Endodermal cell (in vitro differentiated cells): ENCODE results near the gene EXOC6. TPM values are rescaled to one million over a fixed set of nuclear protein-coding genes. Genes with fewer than 3 reads are reported as not detected.
A peak's percentile ranks its signal among the peaks of the same experiment; 100 is the strongest.

Experiments used
- DNase-seq: peaks from one replicate; pipeline ENCODE4 v3.0.0-alpha.2; 2017
- H3K27ac ChIP-seq: 2 replicates; pipeline ENCODE4 v1.5.1; 2013; ENCODE audit warnings: mild to moderate bottlenecking, low read depth, low read length, moderate library complexity
- H3K27me3 ChIP-seq: 2 replicates; pipeline ENCODE4 v1.6.1; 2013; ENCODE audit warnings: mild to moderate bottlenecking, low read length, moderate library complexity; ENCODE audit not compliant: insufficient read depth, control insufficient read depth, poor library complexity, severe bottlenecking
- H3K36me3 ChIP-seq: 2 replicates; pipeline ENCODE4 v1.7.0; 2013; ENCODE audit warnings: mild to moderate bottlenecking, low read length, moderate library complexity; ENCODE audit not compliant: control insufficient read depth, insufficient read depth
- H3K4me1 ChIP-seq: one replicate; pipeline ENCODE4 v1.7.0; 2013; ENCODE audit warnings: low read length; ENCODE audit not compliant: control insufficient read depth, insufficient read depth
- H3K4me3 ChIP-seq: 2 replicates; pipeline ENCODE4 v1.5.1; 2013; ENCODE audit warnings: mild to moderate bottlenecking, low read length, moderate library complexity
- H3K9ac ChIP-seq: 2 replicates; pipeline ENCODE4 v1.6.1; 2013; ENCODE audit warnings: mild to moderate bottlenecking, low read length, moderate library complexity; ENCODE audit not compliant: poor library complexity, severe bottlenecking; ENCODE audit errors: extremely low read depth
- H3K9me3 ChIP-seq: 2 replicates; pipeline ENCODE4 v1.6.1; 2013; ENCODE audit warnings: mild to moderate bottlenecking, low read length, moderate library complexity; ENCODE audit not compliant: control insufficient read depth
- H3K27ac Mint-ChIP-seq: 2 replicates; pipeline ENCODE4 v1.8.0; 2020; ENCODE audit warnings: mixed read lengths
- H3K27me3 Mint-ChIP-seq: 2 replicates; pipeline ENCODE4 v1.8.0; 2021; ENCODE audit warnings: mild to moderate bottlenecking, mixed read lengths; ENCODE audit not compliant: insufficient read depth
- H3K36me3 Mint-ChIP-seq: 2 replicates; pipeline ENCODE4 v1.8.0; 2020; ENCODE audit warnings: low read depth, mixed read lengths
- H3K4me1 Mint-ChIP-seq: 2 replicates; pipeline ENCODE4 v1.8.0; 2020; ENCODE audit warnings: mixed read lengths
- H3K4me3 Mint-ChIP-seq: 2 replicates; pipeline ENCODE4 v1.8.0; 2020; ENCODE audit warnings: mild to moderate bottlenecking, moderate library complexity, mixed read lengths
- H3K9me3 Mint-ChIP-seq: 2 replicates; pipeline ENCODE4 v1.8.0; 2020; ENCODE audit warnings: mild to moderate bottlenecking, mixed read lengths
- WGBS, 2 experiments: methylation state at CpG; one replicate each; pipeline versions ENCODE4 v1.1.5 to v1.1.7; 2013; ENCODE audit warnings: missing lambda C conversion rate in 2 of 2, mixed read lengths in 1 of 2; ENCODE audit not compliant: insufficient coverage in 1 of 2, insufficient read length in 1 of 2; 5-methylcytosine and 5-hydroxymethylcytosine counted together
- total RNA-seq, 2 donors: library from RNA; stranded (reverse); fragmentation: NEBNext Ultra II Directional in 1 of 2; extraction: Animal tissue kit (Norgen Biotek cat#: 25700) in 1 of 2; gene quantifications; 2 replicates in 1 of 2; 3 replicates in 1 of 2; pipeline ENCODE4 v1.2.1, GENCODE V29; 2021
- TF ChIP-seq, protein P1 (sequence below): fragments of 200-600 bp; sonication (generic); conservative IDR thresholded peaks from 2 replicates; pipeline ENCODE4 v1.5.0; 2021; ENCODE audit warnings: antibody characterized with exemption, mild to moderate bottlenecking

The EXOC6 gene
- total RNA-seq, 2 donors from 2014 or later = 12.1 to 21.3 TPM

DNA sequence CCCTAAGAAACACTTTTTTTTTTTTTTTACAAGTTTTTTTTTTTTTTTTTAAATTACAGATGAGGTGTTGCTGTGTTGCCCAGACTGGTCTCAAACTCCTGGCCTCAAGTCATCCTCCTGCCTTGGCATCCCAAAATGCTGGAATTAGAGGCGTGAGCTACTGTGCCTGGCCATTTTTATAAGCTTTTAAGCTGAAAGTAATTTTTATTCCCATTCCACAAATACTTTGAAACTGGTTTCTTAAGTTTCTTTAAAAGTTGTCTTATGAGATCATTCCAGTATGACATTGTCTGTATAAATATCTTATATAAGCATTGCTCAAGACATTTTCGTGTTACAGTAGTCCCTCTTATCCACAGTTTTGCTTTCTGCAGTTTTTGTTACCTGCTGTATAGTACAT lies 150.9 kb downstream of the EXOC6 start:
- Mint-ChIP-seq H3K27me3 (no peaks in the 10 kb centered on the region), H3K4me1 (no peaks in the 10 kb centered on the region), H3K4me3 (no peak overlapping the region), H3K27ac (no peak overlapping the region), H3K36me3 (no peaks in the 10 kb centered on the region), H3K9me3 (no peaks in the 10 kb centered on the region)
- H3K9ac ChIP-seq = no peak overlapping the region
- no peak overlapping the region for H3K27ac ChIP-seq
- no peak overlapping the region for H3K4me3 ChIP-seq
- no peaks in the 10 kb centered on the region for H3K9me3 ChIP-seq
- WGBS, 2 experiments = 88 to 90% methylated on average over 1 of the region's 2 CpGs
- TF ChIP-seq, protein P1, sequence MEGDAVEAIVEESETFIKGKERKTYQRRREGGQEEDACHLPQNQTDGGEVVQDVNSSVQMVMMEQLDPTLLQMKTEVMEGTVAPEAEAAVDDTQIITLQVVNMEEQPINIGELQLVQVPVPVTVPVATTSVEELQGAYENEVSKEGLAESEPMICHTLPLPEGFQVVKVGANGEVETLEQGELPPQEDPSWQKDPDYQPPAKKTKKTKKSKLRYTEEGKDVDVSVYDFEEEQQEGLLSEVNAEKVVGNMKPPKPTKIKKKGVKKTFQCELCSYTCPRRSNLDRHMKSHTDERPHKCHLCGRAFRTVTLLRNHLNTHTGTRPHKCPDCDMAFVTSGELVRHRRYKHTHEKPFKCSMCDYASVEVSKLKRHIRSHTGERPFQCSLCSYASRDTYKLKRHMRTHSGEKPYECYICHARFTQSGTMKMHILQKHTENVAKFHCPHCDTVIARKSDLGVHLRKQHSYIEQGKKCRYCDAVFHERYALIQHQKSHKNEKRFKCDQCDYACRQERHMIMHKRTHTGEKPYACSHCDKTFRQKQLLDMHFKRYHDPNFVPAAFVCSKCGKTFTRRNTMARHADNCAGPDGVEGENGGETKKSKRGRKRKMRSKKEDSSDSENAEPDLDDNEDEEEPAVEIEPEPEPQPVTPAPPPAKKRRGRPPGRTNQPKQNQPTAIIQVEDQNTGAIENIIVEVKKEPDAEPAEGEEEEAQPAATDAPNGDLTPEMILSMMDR = no peak
- DNase-seq = no peak
- no peaks in the 10 kb centered on the region for H3K4me1 ChIP-seq
- no peaks in the 10 kb centered on the region for H3K27me3 ChIP-seq
- H3K36me3 ChIP-seq = no peaks in the 10 kb centered on the region

DNA sequence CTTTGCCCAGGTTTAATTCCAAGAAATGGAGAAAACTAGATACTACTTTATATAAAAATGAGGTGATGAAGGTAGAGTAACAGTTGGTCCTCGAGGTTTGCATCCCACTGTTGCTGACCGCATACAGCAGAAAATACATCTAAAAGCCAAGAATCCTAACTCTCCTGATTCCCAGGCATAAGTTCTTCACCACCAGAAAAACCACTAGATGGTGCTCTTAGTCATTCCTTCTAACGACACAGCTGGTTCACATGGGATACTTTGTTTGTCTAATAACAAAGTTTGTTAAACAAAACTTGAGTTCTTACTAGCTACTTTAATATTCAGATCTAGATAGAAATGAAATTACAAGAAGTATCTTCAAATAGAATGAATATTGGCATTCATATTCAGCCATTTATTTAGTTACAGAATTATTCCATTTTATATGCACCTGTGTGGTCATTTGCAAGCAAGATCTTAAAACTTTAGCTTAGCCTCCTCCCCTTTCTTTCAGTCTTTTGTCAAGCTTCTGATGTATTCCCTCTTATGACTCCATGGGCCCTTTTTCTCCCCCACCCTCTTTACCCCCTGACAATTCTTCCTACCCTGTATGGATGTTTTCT lies 158.2 kb downstream of the EXOC6 start:
- no peaks in the 10 kb centered on the region for H3K27me3 Mint-ChIP-seq
- DNase-seq = no peak
- 26 to 67% methylated on average over 1 to 3 of the region's 3 CpGs for WGBS, 2 experiments
- no peaks in the 10 kb centered on the region for H3K4me1 Mint-ChIP-seq
- TF ChIP-seq, protein P1 = peak; percentile 84
- no peaks in the 10 kb centered on the region for H3K4me1 ChIP-seq
- H3K27me3 ChIP-seq = no peaks in the 10 kb centered on the region
- H3K4me3 ChIP-seq = no peak overlapping the region
- H3K36me3 Mint-ChIP-seq = no peaks in the 10 kb centered on the region
- no peak overlapping the region for H3K9ac ChIP-seq
- H3K27ac ChIP-seq = no peak overlapping the region
- H3K9me3 Mint-ChIP-seq = no peaks in the 10 kb centered on the region
- H3K27ac Mint-ChIP-seq = no peak overlapping the region
- H3K36me3 ChIP-seq = no peaks in the 10 kb centered on the region
- H3K9me3 ChIP-seq = no peaks in the 10 kb centered on the region
- no peak overlapping the region for H3K4me3 Mint-ChIP-seq

DNA sequence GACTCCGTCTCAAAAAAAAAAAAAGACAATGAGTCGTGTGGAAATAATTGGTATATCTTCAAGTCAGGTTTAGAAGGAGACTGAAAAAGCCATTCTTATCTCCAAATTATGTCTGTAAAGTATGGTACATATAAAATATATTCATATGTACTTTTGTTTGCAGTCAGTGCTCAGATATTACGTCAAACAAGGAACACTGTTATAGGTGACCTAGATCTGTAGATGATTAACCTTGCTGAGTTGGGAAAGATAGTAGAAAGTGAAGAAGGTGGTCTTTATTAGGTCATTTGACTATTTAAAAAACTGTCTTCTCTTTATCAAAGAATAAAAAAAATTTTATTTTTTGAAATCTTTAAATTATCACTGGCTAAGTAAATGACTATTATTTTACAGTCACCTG lies 167.4 kb downstream of the EXOC6 start:
- TF ChIP-seq, protein P1 = no peak
- no peaks in the 10 kb centered on the region for H3K27me3 Mint-ChIP-seq
- H3K4me1 Mint-ChIP-seq = no peaks in the 10 kb centered on the region
- Histone ChIP-seq H3K9me3 (no peaks in the 10 kb centered on the region), H3K36me3 (no peaks in the 10 kb centered on the region), H3K27ac (no peak overlapping the region), H3K4me1 (no peaks in the 10 kb centered on the region), H3K4me3 (no peak overlapping the region), H3K27me3 (no peaks in the 10 kb centered on the region), H3K9ac (no peak overlapping the region)
- no peak overlapping the region for H3K4me3 Mint-ChIP-seq
- no peaks in the 10 kb centered on the region for H3K9me3 Mint-ChIP-seq
- DNase-seq = no peak
- H3K27ac Mint-ChIP-seq = no peak overlapping the region
- 93% methylated on average over 3 of the region's 3 CpGs; no CpG with 5 or more reads in 1 of the 2 experiments for WGBS, 2 experiments
- peaks cover 2% of the 10 kb centered on the region for H3K36me3 Mint-ChIP-seq
